CD4-positive, alpha-beta T cell treated with Interleukin-15 for 4 hours (primary cell): Measurements from ENCODE around the gene ROR1.

Source experiments
- DNase-seq: peaks from one replicate; pipeline ENCODE4 v3.0.0-alpha.2; 2020; ENCODE audit warnings: low spot score

ROR1 gene

DNA sequence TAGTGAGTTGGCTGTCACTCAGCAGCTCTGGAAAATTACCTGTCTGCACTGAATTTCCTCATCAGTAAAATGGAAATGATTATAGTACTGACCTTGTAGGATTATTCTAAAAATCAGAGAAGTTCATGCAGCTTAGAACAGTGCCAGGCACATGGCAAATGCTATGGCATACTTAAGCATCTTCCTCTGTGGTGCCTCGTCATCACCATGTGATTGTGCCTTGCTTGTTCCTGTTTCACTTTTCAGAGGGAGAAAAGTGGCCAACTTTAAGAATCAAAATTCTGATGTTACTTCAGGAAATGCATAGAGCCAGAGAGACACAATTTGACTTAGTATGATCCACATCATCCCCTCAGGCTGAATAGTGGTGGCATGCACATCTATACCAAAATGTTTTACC, 203.6 kb downstream of the ROR1 start:
- DNase-seq = no peak

- DNase-seq = no peak
Observed at GRCh38 chr1:63980740-63981407, 207.1 kb downstream of the ROR1 start.

DNA sequence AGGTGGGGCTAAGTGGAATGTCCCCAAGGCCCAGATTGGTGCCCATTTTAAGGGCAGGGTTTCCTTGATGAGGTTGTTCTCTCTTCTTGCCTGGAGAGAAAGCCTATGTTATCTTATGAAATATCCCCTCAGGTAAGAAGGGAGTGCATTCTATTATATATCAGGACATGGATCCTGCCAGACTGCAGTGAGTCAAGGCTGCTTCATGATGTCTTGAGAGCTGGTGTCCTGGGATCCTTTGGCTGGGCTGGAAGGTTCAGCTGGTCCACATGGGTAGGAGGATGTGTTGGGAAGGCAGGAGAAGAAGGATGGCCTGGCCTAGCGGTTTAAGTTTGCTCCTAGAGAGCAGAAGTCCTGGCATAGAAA, 207.6 kb downstream of the ROR1 start:
- DNase-seq = no peak

DNA sequence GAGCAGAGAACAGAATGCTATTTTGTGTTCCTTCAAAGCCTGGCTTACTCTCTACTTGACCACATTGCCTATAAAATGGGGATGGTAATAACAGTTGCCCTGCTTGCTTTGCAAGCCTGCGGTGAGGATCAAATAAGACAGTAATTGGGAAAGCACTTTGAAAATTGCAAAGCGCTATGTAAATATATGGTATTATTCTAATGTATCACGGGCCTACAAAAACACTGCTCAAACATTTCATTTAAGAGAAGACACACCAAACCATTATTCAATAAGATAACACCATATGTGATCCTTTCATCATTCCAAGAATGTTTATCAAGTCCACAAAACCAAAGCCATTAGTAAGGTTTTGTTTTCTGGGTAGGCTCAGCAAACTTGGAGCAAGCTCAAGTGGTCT, 208.4 kb downstream of the ROR1 start:
- no peak for DNase-seq

- no peak for DNase-seq
Observed at GRCh38 chr1:63983391-63984256, 209.8 kb downstream of the ROR1 start.

DNA sequence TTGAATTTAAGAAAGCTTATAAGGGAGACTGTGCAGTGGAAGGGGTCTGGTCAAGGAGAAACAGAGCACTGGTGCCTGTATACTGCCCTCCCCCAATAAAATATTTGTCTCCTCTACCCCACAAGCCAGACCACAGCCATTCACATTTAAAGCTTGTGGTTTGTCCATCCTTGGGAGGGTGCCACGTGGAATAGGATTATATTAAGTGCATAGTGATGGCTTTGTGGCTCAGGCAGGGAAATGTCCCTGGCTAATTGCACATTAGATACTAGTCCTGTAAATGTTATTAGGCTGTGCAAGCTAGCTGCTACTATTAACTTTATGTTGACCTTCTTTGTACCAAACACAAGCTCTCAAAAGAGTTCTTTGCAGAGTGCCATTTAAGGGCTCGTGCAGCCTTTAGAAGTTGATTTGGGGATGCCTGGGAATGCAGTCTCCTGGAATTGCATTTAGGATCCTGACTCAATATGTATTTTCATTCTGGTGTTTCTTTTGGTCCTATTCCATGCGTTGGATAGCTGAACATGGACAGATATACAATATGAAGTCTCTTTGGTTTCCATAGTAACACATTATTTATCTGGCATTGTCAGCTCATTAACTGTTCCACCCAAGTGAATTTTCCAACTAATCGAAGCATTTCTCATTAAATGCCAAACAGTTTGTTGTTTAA, 210.6 kb downstream of the ROR1 start:
- no peak for DNase-seq

DNA sequence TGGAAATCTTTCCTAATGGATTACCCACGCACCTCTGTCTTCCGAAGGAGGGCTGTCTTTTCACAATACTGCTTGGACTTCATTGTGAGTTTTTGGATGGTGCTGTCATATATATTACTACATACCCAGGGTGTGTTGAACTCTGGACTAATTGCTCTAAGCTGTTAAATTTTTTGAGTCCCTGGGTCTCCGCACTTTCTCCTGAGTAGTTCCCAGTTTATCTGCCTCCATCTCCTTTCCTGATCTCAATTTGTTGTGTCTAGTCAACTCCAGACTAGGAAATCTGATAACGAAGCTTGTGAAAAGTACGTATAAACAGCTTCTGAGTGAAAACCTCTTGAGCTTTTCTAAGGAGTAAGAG, 211.1 kb downstream of the ROR1 start:
- no peak for DNase-seq

DNA sequence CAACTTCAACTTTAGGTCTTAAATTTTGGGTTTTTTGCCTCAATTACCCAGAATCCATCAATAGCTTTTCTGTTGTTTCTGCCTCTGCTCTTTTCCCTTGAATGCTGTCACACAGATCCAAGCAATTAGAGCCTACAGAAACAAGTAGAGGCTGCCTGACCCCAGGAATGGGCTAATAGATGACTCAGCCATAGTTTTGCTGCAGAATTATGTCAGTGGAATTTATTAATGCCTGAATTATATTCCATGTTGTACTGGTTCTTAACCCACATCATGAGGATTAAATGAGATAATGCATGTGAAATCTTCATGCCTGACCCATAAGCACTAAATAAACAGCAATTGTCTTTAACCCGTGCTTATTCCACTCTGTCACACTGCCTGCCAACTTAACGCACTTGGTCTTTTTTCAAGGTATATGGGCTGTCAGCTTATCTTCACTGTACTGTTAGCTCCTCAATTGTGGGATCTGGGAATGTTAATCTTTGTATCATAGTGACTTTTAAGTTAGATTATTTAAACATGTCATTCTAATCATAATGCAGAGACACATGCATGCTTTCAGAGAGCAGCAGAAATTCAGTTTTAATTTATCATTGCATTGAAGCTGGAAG, 213.3 kb downstream of the ROR1 start:
- DNase-seq = no peak

GRCh38 chr1:63987628-63988024, 213.8 kb downstream of the ROR1 start:
- DNase-seq = no peak

GRCh38 chr1:63988941-63989340, 215.1 kb downstream of the ROR1 start:
- DNase-seq = no peak

DNA sequence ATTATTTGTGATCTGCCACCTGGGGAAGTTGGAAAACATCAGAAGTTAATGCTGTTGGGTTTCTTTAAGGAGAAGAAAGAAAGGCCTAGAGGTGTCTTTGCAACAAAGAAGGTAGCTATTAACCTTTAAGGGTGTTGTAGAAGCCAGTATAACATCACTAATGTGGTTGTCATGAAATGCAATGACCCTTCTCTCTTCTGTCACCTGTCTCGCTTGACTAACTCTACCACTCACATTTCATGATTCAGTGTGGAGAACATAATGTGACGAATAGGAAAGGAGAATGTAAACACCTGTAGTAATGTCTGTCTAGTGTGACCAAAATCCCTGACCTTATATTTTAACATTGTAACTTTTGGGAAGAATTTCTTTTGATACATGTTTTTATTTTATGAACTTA, 217.9 kb downstream of the ROR1 start:
- DNase-seq = no peak

GRCh38 chr1:64000021-64000420, 226.2 kb downstream of the ROR1 start:
- no peak for DNase-seq

DNA sequence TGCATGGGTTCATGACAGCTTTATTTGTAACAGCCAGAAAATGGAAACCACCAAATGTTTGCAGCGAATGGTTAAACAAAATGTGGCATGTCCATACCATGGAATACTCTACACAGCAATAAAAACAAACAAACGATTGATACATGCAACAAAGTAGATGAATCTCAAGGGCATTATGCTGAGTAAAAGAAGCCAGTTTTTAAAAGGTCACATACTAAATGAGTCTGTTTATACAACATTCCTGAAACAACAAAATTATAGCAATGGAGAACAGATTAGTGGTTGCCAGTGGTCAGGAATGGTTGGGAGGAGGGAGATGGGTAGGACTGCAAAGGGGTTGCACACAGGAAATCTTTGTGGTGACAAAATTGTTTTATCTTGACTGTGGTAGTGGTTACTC, 227.2 kb downstream of the ROR1 start:
- no peak for DNase-seq

GRCh38 chr1:64004451-64005025, 230.7 kb downstream of the ROR1 start:
- DNase-seq = no peak

- DNase-seq = no peak
Observed at GRCh38 chr1:64005801-64006200, 232.0 kb downstream of the ROR1 start.

- no peak for DNase-seq
Observed at GRCh38 chr1:64006276-64007051, 232.6 kb downstream of the ROR1 start.

DNA sequence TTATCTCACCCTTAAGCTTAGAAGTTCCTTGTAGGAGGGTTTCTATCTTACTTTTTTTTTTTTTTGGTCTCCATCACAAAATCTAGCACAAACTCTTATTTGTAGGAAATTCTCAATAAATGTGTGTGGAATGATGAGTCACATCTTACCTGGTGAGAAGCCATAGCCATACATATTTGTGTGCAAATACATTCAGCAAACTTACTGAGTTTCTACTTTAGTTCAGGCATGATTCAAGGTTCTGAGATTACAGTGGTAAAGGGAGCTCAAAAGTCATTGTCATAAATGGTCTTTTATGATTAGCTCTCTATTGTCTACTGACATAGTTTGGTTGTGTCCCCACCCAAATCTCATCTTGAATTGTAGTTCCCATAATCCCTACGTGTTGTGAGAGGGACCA, 236.5 kb downstream of the ROR1 start:
- no peak for DNase-seq

DNA sequence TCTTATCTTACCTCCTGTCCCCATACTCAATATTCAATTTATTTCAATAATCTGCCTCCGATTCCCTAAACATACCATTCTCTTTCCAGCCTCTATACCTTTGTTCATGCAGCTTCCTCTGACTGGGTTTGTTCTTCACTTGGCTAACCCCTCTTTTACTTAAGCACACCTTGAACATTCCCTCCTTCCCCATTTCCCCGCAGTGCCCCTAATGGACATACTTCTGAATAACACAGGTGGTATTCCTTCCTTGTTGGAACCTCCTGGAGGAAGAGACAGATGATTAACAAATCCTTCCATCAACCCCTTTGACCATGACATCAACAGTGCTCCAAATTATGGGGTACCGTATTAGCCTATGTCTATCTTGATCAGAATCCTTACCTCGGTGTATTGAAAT, 239.6 kb downstream of the ROR1 start:
- no peak for DNase-seq

DNA sequence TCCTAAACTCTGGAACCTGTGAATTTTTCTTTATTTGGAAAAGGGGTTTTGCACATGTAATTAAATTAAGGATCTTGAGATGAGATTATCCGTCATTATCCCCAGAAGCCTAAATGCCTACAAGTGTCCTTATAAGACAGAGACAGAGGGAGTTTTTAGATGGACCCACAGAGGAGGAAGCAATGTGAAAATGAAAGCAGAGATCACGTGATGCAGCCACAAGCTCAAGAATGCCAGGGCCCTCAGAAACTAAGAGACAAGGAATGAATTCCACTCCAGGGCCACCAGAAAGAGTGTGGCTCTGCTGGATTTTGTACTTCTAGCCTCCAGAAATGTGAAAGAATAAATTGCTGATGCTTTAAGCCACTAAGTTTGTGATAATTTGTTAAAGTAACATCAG, 246.0 kb downstream of the ROR1 start:
- no peak for DNase-seq

DNA sequence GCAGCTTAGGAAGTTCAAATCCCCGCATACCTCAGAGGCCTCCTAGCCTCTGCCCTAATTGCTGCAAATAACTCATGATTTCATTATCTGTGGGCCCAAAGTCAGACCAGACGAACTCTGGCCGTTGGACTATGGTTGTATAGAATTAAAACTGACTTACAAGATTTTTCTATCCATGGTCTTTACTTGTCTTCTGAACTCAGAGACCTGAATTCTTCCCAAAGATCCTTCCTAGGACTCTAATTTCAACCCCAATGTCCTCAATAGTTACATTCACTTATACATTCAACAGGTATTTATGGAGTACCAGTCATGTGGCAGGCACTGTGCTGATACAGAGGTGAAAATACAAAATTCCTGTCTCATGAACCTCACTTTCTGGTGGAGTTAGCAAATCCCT, 247.2 kb downstream of the ROR1 start:
- no peak for DNase-seq

- DNase-seq = no peak
Observed at GRCh38 chr1:64025051-64025450, 251.2 kb downstream of the ROR1 start.

GRCh38 chr1:64029037-64029436, 255.2 kb downstream of the ROR1 start:
- DNase-seq = no peak
